UCSD-AML1 (cell line): ENCODE data around the gene GAGE1.
"Not testable (repeated sequence)": the region's sequence is repeated elsewhere in the genome, so short reads cannot be mapped to it uniquely, and the experiment has no call there.

Experiments used
- DNase-seq: peaks from one replicate; lab custom pipeline; 2025; ENCODE audit not compliant: unreplicated experiment; lab: John Stamatoyannopoulos, UW

GAGE1 gene

DNA sequence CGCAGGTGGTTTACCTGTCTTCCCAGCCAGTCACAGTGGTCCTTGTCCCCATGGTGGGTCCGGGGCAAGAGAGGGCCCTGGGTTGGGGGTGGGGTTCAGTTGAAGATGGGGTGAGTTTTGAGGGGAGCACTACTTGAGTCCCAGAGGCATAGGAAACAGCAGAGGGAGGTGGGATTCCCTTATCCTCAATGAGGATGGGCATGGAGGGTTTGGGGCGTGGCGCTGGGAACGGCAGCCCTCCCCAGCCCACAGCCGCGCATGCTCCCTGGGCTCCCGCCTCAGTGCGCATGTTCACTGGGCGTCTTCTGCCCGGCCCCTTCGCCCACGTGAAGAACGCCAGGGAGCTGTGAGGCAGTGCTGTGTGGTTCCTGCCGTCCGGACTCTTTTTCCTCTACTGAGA is at the start of gene GAGE1:
TSS of gene GAGE1 (plus strand) at position 301 of the 400 bp plus-strand sequence. CDS start 1,155 bp downstream, outside the sequence.
- not testable (repeated sequence) for DNase-seq

- not testable (repeated sequence) for DNase-seq
These were observed 47.8 kb upstream of the GAGE1 start, which contains the start of gene GAGE12E for GRCh38 chrX:49550989-49551388. Gene GAGE12E, plus strand, starts transcription at chrX:49551289. Its CDS starts 1,155 bp downstream, at chrX:49552444.

DNA sequence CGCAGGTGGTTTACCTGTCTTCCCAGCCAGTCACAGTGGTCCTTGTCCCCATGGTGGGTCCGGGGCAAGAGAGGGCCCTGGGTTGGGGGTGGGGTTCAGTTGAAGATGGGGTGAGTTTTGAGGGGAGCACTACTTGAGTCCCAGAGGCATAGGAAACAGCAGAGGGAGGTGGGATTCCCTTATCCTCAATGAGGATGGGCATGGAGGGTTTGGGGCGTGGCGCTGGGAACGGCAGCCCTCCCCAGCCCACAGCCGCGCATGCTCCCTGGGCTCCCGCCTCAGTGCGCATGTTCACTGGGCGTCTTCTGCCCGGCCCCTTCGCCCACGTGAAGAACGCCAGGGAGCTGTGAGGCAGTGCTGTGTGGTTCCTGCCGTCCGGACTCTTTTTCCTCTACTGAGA is 38.3 kb upstream of the GAGE1 start, which contains the start of gene GAGE12F:
TSS of gene GAGE12F (plus strand) at position 301 of the 400 bp plus-strand sequence. CDS start 1,155 bp downstream, outside the sequence.
- DNase-seq, result not testable (repeated sequence)

- DNase-seq, result not testable (repeated sequence)
These were observed 30.1 kb upstream of the GAGE1 start for GRCh38 chrX:49568728-49569127.

GRCh38 chrX:49569152-49569551 is 29.7 kb upstream of the GAGE1 start:
- not testable (repeated sequence) for DNase-seq

DNA sequence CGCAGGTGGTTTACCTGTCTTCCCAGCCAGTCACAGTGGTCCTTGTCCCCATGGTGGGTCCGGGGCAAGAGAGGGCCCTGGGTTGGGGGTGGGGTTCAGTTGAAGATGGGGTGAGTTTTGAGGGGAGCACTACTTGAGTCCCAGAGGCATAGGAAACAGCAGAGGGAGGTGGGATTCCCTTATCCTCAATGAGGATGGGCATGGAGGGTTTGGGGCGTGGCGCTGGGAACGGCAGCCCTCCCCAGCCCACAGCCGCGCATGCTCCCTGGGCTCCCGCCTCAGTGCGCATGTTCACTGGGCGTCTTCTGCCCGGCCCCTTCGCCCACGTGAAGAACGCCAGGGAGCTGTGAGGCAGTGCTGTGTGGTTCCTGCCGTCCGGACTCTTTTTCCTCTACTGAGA is 28.7 kb upstream of the GAGE1 start, which contains the start of gene GAGE12G:
TSS of gene GAGE12G (plus strand) at position 301 of the 400 bp plus-strand sequence. CDS start 1,155 bp downstream, outside the sequence.
- not testable (repeated sequence) for DNase-seq

DNA sequence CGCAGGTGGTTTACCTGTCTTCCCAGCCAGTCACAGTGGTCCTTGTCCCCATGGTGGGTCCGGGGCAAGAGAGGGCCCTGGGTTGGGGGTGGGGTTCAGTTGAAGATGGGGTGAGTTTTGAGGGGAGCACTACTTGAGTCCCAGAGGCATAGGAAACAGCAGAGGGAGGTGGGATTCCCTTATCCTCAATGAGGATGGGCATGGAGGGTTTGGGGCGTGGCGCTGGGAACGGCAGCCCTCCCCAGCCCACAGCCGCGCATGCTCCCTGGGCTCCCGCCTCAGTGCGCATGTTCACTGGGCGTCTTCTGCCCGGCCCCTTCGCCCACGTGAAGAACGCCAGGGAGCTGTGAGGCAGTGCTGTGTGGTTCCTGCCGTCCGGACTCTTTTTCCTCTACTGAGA is 19.2 kb upstream of the GAGE1 start, which contains the start of gene GAGE12H:
TSS of gene GAGE12H (plus strand) at position 301 of the 400 bp plus-strand sequence. CDS start 1,155 bp downstream, outside the sequence.
- not testable (repeated sequence) for DNase-seq

- DNase-seq, result not testable (repeated sequence)
These were observed 9.6 kb upstream of the GAGE1 start, which contains the start of gene GAGE2A for GRCh38 chrX:49589196-49589595. Gene GAGE2A, plus strand, starts transcription at chrX:49589496. Its CDS starts 1,155 bp downstream, at chrX:49590651.

DNA sequence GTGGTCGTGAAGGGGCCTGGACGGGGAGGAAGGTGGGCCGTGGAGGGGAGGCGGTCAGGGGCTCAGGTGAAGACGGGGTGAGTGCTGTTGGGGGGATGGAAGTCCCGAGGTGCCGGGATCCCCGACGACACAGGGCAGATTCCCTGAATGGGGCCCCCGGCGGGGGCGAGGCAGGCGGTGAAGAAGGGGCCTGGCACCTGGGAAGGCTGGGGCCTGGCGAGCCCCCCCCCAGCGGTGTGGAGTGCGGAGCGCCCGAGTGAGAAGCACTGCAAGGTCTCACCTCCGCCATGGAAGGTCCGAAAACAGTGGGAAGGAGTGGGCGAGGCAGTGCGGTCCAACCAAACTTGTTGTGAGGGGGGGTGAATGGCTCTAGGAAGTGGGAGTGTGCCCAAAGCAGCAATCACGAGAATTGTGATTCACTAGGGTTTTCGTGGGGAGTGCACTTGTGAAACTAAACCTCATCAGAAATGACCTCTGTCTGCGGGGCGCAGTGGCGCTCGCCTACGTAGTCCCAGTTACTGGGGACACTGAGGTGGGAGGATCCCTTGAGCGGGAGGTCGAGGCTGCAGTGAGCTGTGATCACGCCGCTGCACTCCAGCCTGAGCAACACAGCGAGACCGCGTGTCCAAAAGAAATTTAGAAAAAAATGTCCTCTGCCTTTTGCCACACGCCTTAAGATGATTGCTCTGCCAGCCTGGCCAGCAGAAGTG is 8.9 kb upstream of the GAGE1 start:
- DNase-seq, result not testable (repeated sequence)

GRCh38 chrX:49590488-49590887 is 8.3 kb upstream of the GAGE1 start:
- not testable (repeated sequence) for DNase-seq

GRCh38 chrX:49610718-49611310 is 12.0 kb downstream of the GAGE1 start:
- no peak for DNase-seq

GRCh38 chrX:49618574-49618973 is 19.8 kb downstream of the GAGE1 start:
- DNase-seq, result no peak

DNA sequence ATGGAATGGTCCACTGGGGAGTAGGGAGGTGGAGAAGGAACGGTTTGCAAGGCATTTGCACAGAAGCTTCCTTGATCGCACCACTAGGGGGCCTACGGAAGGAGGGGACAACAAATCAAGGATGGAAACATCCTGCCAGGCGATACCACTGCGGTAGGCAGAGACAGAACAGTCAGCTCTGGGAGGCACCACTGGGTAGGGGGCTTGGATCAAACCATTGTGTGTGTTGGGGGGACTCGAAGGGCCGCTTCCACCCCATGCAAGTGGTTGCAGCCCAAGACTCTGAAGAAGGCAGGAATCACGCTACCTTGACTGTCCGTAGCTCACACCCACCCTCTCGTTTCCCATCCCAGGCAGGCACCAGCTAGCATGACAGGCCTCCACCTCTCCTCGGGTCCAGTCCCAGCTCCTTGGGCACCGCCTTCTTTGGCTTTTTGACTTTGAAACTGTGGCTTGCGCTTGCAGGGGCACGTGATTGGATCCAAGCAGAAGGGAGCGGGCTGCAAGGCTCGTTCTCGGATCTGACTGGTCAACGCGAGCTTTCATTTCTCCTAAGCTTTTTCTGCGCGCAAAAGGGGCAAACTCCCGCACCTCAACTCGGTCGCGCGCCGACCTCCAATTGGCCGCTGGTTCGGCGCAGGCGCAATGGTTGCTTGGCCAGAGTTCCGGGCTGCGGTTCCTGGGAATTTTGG is 28.4 kb downstream of the GAGE1 start:
- peak; percentile 14 for DNase-seq

GRCh38 chrX:49644991-49645637 is 46.3 kb downstream of the GAGE1 start:
- DNase-seq, result no peak

GRCh38 chrX:49656533-49656932 is 57.7 kb downstream of the GAGE1 start:
- DNase-seq, result no peak
